GM13977 (cell line): ENCODE data around the gene EIF2B2.

ENCODE experiments used
- DNase-seq: peaks from one replicate; pipeline ENCODE4 v3.0.0; 2012; ENCODE audit warnings: low spot score
- CTCF ChIP-seq: IDR thresholded peaks from 2 replicates; pipeline ENCODE4 v1.5.1; 2012; ENCODE audit warnings: mild to moderate bottlenecking, control low read depth; ENCODE audit not compliant: insufficient read depth; ENCODE audit errors: extremely low read depth, missing control alignments
- in situ Hi-C: fragments of 300-500 bp; cut with MboI; formaldehyde crosslinking; loops from one replicate; pipeline ENCODE4 v1.12.0; 2022; ENCODE audit warnings: low sequenced_read_pairs, low pct_unique_long_range_greater_than_20kb, mixed read lengths, inconsistent platforms; ENCODE audit not compliant: unreplicated experiment

Gene EIF2B2

GRCh38 chr14:74973905-74974363, 28.8 kb upstream of the EIF2B2 start:
- no peak for DNase-seq
- TF ChIP-seq CTCF, result no peak
- in situ Hi-C loops, result no loop called here

- in situ Hi-C loops, result no loop called here
- no peak for DNase-seq
- TF ChIP-seq CTCF, result no peak
Observed at GRCh38 chr14:74974364-74975058, 28.2 kb upstream of the EIF2B2 start.

- in situ Hi-C loops, result no loop called here
- no peak for TF ChIP-seq CTCF
- DNase-seq, result no peak
Observed at GRCh38 chr14:74975059-74975810, 27.5 kb upstream of the EIF2B2 start.

- TF ChIP-seq CTCF, result no peak
- in situ Hi-C loops, result no loop called here
- no peak for DNase-seq
Observed at GRCh38 chr14:74976264-74977113, 26.2 kb upstream of the EIF2B2 start.

- in situ Hi-C loops, result no loop called here
- no peak for TF ChIP-seq CTCF
- DNase-seq, result no peak
Observed at GRCh38 chr14:74977164-74977900, 25.4 kb upstream of the EIF2B2 start.

- in situ Hi-C loops, result no loop called here
- no peak for TF ChIP-seq CTCF
- no peak for DNase-seq
Observed at GRCh38 chr14:74977901-74978385, 24.8 kb upstream of the EIF2B2 start.
